GM18517 (cell line): ENCODE data around the gene ATRNL1.
"Not testable (repeated sequence)": the region's sequence is repeated elsewhere in the genome, so short reads cannot be mapped to it uniquely, and the experiment has no call there.

Source experiments
- ATAC-seq: cut with Tn5 transposase; IDR thresholded peaks from one replicate; pipeline ENCODE4 v1.9.1; 2021; ENCODE audit warnings: mild to moderate bottlenecking, moderate library complexity; ENCODE audit not compliant: unreplicated experiment

The ATRNL1 gene

GRCh38 chr10:115402699-115403098, 309.5 kb downstream of the ATRNL1 start:
- no peak for ATAC-seq

DNA sequence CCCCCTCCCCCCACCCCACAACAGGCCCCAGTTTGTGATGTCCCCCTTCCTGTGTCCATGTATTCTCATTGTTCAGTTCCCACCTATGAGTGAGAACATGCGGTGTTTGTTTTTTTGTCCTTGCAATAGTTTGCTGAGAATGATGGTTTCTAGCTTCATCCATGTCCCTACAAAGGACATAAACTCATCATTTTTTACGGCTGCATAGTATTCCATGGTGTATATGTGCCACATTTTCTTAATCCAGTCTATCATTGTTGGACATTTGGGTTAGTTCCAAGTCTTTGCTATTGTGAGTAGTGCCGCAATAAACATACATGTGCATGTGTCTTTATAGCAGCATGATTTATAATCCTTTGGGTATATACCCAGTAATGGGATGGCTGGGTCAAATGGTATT, 312.7 kb downstream of the ATRNL1 start:
- ATAC-seq = not testable (repeated sequence)

DNA sequence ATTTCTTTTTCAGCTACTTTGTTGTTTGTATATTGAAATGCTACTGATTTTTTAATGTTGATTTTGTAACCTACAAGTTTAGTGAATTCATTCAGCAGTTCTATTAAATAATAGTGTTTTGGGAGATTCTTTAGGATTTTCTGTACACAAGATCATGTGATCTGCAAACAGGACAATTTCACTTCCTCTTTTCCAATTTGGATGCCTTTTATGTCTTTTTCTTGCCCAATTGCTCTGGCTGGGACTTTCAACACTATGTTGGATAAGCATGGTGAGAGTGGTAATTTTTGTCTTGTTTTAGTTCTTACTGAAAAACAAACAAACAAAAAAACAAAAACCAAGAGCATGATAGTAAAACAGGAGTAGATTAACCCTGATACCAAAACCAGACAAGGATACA, 316.2 kb downstream of the ATRNL1 start:
- ATAC-seq = no peak

DNA sequence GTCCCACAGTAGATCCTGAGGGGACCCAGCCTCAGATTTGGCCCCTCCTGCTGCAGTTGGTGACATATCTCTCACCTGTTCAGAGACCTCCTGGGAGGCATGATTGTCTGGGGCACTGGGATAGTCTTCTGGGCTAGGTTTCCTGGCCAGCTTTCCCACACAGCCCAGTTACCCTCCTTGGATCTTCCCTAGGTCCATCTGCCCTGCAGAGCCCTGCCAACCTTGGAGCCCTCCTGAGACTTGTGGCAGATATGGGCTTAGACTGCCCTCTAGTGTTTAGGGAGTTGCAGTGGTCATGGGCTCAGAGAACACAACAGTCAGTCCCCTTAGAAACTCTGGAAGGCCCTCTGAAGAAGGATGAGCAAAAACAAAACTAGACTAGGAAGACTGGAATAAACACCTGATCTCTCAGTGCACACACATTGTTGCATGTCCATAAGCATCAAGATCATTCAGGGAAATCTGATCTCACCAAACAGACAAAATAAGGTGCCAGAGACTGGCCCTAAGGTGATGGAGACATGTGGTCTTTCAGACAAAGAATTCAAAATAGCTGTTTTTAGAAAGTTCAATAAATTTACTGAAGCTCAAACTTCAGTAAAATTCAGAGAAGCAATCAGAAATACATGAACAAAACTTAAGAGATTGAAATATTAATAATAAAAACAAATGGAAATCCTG, 324.6 kb downstream of the ATRNL1 start:
- ATAC-seq = peak; percentile 88

GRCh38 chr10:115422624-115423023, 329.5 kb downstream of the ATRNL1 start:
- ATAC-seq = no peak

DNA sequence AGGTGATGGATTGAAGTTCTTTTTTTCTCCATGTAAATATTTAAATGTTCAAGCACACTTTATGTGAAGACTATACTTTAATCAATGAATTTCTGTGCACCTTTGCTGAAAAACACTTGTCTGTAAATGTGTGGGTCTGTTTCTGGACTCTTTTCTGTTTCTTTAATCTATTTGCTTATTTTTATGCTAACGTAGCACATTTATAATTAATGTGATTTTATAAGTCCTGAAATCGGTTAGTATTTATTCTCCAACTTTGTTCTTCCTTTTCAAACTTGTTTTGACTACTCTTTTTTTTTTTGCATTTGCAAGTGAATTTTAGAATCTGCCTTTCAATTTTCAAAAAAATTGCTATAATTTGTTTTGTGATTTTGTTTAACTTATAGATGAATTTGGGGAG, 334.4 kb downstream of the ATRNL1 start:
- no peak for ATAC-seq

DNA sequence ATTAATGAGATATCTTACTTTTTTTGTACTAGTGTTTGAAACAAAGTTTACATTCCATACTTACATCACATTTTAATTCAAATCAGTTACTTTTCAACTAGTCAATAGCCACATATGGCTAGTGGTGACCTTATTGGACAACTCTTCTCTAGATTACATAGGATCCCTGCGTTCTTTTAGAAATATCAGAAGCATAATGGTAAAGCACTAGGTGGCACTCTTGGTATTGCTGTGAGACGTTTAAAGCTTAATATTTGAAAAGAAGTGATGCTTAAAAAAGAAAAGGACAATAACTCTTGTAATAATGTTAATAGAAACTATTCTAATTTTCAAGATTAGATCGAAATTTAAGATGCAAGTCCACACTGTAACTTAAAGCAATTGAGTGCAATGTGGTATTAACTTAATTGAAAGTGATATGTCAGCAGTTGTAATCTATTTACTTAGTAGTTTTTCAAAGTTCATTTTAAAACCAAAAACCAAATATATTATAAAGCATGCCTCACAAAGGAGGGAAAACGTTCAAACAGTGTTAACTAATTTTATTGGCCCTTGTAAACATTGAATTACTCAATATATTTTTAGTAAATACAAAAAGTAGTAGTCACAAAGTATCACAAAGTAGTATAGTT, 339.1 kb downstream of the ATRNL1 start:
- ATAC-seq = no peak

DNA sequence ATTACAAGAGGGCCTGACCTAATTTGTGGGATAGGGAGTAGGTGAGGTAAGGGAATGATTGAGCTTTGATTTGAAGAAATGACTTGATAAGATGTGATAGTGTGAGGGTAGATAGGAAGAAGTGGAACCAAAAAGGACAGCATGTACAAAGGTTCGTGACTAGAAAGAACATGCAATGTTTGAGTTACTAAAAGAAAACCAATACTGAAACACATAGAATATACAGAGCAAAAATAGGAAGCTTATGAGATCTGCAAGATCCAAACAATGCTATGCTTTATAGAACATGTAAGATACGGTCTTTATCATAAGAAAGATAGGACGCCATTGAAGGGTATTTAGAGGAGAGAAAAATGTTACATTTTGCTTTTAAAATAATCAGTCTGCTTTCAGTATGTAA, 343.8 kb downstream of the ATRNL1 start:
- ATAC-seq = no peak

DNA sequence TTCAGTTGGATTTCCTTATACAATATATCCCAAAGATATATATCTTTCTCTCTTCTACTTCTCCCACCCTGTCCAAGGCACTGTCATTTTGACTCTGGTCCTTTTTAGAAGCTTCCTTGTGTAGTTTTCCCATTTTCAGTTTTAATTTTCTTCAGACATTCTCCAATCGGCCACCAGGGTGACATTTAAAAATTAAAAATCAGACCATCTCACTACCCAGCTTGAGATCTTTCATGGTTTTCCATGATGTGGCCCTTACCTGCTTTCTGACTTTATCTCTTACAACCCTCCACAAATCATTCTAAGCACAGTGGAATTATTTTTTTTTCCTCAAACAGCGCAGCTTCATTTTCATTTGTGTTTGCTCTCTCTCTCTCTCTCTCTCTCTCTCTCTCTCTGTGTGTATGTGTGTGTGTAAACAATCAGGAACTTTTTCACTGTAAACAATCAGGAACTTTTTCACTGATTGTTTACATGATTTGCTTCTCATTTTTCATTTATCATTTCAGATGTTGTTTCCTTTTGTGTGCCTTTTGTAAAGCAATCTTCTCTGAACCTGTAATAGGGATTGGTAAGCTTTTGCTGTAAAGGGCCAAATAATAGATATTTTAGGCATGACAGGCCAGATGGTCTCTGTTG, 348.9 kb downstream of the ATRNL1 start:
- no peak for ATAC-seq

GRCh38 chr10:115456812-115457211, 363.6 kb downstream of the ATRNL1 start:
- ATAC-seq = no peak

DNA sequence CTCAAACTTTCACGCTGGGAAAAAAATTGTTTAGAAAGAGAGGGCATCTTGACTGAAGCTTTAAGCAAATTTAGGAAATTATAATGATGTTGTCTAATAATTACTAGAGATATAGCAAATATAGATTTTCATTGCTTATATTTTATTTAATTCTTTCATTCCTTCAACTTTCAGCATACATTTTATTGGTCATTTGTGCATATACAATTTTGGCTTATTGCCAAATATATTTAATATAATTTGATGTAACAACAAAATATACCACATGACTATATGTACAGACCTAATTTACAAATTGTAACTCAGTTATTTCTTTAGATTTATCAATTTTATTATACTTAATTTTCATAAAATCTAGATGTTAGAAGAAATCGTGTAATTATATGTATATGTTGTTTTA, 390.1 kb downstream of the ATRNL1 start:
- no peak for ATAC-seq

DNA sequence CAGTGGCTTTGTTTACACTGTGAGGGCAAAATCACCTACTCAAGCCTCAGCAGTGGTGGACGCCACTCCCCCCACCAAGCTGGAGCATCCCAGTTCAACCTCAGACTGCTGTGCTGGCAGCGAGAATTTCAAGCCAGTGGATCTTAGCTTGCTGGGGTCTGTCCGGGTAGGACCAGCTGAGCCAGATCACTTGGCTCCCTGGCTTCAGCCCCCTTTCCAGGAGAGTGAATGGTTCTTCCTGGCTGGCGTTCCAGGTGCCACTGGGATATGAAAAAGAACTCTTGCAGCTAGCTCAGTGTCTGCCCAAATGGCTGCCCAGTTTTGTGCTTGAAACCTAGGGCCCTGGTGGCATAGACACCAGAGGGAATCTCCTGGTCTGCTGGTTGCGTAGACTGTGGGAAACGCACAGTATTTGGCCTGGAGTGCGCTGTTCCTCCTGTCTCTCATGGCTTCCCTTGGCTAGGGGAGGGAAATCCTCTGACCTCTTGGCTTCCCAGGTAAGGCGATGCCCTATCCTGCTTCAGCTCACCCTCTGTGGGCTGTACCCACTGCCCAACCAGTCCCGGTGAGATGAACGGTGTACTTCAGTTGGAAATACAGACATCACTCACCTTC, 398.5 kb downstream of the ATRNL1 start:
- no peak for ATAC-seq

DNA sequence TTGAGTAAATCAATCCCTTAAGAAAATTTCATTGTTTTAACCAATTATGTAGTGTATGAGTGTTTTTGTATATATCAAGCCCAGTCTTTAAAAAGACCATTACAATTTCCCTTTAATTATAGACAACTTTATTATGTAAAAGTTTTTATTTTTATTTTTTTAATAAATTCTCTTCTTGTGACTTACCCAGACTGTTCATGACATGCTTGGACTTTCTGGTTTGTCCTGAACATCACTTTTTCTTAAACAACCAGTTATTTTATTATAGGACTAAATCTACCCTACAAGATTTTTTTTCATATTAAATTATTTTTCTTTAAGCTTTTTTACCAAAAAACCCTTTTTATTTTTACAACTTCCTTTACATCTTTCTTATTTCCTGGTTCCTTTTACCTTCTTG, 410.4 kb downstream of the ATRNL1 start:
- no peak for ATAC-seq

GRCh38 chr10:115514895-115515294, 421.7 kb downstream of the ATRNL1 start:
- no peak for ATAC-seq

DNA sequence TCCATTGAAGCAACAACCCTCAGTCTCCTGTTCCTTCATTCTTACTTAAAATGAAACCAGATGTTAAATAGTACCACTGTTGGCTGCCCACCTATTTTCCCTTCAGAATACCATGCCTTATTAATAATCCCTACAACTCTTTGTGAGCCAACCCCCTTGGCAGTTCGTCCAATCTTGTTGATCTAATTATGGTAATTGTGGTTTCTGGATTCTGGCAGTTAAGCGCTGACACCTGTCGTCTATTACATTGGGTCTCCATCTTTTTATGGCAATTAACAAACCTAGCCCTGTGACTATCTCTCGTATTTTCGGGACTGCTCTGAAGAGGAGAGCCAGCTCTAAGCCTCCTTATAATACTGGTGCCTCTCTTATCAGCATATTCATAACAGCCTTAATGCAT, 432.0 kb downstream of the ATRNL1 start:
- ATAC-seq = no peak

GRCh38 chr10:115527682-115528081, 434.5 kb downstream of the ATRNL1 start:
- not testable (repeated sequence) for ATAC-seq

GRCh38 chr10:115536401-115536800, 443.2 kb downstream of the ATRNL1 start:
- not testable (repeated sequence) for ATAC-seq

- no peak for ATAC-seq
Observed at GRCh38 chr10:115539142-115539762, 446.1 kb downstream of the ATRNL1 start.

- no peak for ATAC-seq
Observed at GRCh38 chr10:115555887-115556402, 462.8 kb downstream of the ATRNL1 start.

- ATAC-seq = no peak
Observed at GRCh38 chr10:115558252-115558651, 465.1 kb downstream of the ATRNL1 start.

DNA sequence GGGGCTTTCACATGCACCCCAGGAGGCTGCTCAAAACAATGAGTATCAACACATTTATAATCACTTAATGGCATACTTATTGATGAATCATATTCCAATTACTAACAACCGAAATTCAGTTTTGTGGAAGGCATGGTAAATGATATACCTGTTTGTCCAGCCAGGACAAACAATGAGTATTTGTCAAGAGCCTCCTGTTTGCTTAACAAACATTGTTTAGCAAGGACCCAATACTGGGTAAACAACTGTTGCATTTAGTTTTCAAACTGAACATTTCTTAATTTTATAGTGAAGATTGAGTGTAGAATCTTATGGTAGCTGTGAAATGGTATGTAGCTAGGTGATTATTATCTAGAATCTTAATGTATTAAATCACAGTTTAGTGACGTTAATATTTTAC, 473.7 kb downstream of the ATRNL1 start:
- no peak for ATAC-seq
